GM12892 (cell line): ENCODE data around the gene HCN4.

Experiments
- DNase-seq: peaks from one replicate; pipeline ENCODE4 v3.0.0; 2011; ENCODE audit not compliant: insufficient read length
- FAIRE-seq: peaks from 2 replicates; lab custom pipeline; 2011; peaks lifted over from hg19 to GRCh38; lab: Jason Lieb, UNC
- POLR2A ChIP-seq: IDR thresholded peaks from 2 replicates; pipeline ENCODE4 v1.6.1; 2011; ENCODE audit warnings: low read depth, low read length, control low read depth
- POLR2AphosphoS5 ChIP-seq: IDR thresholded peaks from 2 replicates; pipeline ENCODE4 v1.6.1; 2011; ENCODE audit warnings: low read depth, low read length, control low read depth
- TAF1 ChIP-seq: IDR thresholded peaks from 2 replicates; pipeline ENCODE4 v1.6.1; 2011; ENCODE audit warnings: low read depth, mild to moderate bottlenecking, control low read depth, low read length, borderline replicate concordance

The HCN4 gene

DNA sequence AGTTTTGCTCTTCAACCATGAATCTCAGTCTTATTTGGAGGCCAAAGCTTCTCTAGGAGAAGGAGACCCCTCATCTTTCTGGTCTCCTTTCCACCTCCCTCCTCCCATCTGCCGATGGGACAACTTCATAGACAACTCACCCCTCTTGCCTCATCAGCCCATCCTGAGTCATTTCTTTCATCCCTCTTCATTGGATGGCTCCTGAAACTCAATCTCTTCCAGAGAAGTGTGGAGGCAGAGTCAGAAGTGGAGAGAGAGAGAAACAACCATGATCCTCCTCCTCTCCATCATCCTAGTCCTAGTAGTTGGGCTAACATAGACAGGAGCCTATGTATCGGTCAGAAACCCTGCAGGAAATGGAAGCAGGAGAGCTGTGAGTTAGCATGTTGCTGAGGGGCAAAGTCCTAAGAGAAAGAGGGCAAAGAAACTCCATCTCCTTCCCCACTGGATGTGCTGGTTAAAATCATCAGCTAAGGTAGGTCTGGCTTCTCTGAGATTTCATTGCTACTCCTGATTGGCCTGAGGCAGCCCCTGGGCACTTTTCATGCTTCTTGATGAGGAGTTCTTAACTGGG, 21.3 kb upstream of the HCN4 start:
- FAIRE-seq (no peak), DNase-seq (no peak)
- no peak for TF ChIP-seq POLR2A
- no peak for TF ChIP-seq TAF1
- TF ChIP-seq POLR2AphosphoS5 = no peak

DNA sequence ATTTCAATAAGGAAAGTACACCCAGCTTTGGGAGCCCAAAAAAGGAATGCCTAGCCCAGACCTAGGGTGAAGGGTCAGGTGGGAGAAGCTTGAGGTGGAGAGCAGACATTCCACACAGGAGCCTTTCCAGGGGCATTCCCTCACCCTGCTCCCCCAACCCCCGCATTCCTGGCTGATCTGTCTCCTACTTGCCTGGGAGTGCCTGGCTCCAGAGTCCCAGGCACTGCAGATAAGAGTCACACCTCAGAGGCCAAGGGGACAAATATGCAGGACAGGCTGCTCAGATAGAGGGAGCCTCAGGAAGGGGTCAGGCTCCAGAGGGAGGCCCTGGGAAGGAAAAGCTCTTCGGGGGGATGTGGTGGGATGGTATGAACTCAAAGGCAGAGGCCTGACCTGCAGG, 20.8 kb upstream of the HCN4 start:
- TF ChIP-seq TAF1 (no peak), POLR2A (no peak), POLR2AphosphoS5 (no peak)
- FAIRE-seq = no peak

DNA sequence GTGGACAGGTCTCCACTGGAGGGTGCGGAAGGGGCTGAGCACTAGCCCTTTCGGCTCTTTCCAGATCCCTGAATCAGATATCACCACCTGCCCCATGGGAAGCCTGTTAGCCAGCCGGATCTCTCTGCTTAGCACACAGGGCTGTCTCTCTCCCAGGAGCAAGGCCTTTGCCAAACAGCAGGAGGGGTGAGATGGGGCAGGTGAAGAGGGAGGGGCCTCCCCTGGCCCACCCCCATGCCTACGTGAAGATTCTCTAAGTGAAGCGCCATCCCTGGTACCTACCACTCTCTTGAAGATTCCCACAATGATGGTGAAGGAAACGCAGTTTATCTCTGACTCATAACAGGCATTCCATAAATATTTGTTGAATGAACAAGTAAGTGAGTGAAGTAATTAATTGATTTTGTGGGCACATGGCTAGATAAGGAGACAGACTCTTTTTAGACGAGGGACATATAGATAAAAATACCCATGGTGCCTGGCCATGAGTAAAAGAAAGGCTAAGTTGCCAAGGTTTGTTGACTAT, 19.6 kb upstream of the HCN4 start:
- no peak for TF ChIP-seq TAF1
- no peak for TF ChIP-seq POLR2A
- no peak for TF ChIP-seq POLR2AphosphoS5

More for the DNA sequence above, 20.8 kb upstream of the HCN4 start:
- DNase-seq = no peak

DNA sequence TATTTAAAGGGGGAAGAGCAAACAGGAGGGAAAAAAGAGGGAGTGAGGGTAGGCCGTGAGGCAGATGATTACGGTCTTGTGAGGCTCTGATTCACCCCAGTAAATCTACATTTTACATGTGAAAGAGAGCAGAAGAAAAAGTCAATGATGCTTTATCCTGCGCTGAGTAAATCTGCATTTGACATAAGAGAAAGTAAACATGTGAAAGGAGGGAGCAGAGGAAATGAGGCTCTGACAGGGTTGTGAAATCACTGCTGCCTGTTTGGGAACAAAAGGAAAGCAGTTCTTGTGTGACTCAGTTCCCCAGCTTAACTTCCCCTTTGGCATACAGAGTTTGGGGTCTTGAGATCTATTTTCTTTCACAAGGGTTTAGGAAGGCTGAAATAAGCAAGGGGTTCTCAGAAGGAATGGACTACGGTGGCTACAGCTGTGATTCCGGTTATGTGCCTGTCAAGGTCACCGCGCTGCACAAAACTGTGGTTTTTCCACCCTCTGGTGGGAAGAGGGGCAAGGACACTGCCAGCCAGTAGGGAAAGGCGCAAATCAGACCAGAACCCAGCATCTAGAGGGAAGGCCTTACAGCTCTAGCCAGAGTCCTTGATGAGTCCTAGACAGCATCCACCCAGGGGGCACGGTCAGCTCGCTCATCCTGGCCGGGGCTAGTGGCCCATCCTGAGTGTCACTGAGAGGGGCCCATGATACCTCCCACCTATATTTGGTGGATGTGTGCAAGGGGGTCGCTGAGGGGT, 18.9 kb upstream of the HCN4 start:
- no peak for TF ChIP-seq POLR2AphosphoS5
- no peak for TF ChIP-seq POLR2A
- TF ChIP-seq TAF1 = no peak
- FAIRE-seq (no peak), DNase-seq (no peak)

More for the DNA sequence above, 19.6 kb upstream of the HCN4 start:
- no peak for DNase-seq
- no peak for FAIRE-seq

DNA sequence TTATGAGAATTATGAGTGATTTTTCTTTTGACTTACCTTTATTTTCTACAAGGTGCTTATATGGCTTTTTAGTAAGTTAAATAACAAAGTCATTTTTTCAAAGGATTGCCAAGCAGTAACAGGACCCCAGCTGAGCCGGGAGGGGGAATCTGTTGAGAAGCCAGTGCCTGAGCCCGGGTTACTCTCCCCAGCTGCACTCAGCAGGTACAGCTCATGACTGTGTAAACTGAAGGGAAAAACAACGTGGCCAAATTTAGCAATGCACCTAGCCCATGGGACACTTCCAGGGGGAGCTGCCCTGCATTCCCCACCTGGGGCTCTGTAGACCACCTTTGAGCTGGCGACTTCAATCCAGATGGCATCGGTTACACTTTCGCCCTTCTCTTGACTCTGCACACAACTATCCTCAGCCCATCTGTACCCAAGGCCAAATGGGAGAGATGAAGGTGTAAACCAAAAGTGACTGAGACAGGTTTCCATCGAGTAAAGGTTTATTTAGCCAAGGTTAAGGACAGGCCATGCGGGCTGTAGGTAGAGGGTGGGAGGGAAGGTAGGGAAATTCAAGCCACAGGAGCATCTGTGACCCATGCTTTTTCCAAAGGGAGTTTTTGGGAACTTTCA, 18.2 kb upstream of the HCN4 start:
- TF ChIP-seq POLR2AphosphoS5 = no peak
- TF ChIP-seq TAF1 = no peak
- no peak for TF ChIP-seq POLR2A
- no peak for DNase-seq
- no peak for FAIRE-seq

DNA sequence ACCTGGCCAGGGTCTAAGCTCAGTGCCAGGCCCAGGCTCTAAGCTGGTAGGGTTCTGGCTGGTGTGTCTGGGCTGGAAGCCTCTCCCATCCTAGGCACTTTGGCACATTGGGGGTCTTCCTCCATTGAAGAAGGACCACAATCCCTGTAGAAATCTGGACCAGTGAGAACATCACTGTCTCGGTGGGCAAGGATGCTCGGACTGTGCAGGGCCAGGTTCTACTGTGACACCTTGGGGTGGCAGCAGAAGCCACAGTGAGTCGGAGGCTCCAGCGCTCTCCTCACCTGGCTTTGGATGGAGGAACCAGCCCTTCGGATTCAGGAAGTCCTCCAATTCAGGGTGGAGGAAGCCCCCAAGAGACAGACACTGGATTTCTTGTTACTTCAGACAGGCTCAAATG, 17.5 kb upstream of the HCN4 start:
- FAIRE-seq = no peak
- TF ChIP-seq TAF1 (no peak), POLR2AphosphoS5 (no peak), POLR2A (no peak)
- DNase-seq = no peak

DNA sequence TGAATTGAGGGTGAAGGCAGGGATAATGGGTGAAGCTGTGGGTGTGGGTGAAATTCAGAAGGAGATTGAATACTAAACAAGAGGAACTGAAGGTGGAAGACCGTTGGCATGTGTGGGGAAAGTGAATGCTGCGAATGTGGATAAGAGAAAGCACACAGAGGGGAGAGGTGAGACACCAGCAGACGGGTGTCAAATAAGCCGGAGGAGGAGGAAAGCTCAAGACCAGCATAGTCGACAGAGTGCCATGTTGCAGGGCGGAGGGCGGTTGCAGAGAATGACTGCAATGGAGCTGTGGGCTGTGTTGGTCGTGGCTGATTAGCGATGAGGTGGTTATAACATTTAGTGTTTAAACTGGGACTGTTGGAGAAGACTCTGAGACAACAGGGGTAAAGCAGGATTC, 16.4 kb upstream of the HCN4 start:
- DNase-seq (no peak), FAIRE-seq (no peak)
- TF ChIP-seq TAF1 (no peak), POLR2AphosphoS5 (no peak), POLR2A (no peak)

DNA sequence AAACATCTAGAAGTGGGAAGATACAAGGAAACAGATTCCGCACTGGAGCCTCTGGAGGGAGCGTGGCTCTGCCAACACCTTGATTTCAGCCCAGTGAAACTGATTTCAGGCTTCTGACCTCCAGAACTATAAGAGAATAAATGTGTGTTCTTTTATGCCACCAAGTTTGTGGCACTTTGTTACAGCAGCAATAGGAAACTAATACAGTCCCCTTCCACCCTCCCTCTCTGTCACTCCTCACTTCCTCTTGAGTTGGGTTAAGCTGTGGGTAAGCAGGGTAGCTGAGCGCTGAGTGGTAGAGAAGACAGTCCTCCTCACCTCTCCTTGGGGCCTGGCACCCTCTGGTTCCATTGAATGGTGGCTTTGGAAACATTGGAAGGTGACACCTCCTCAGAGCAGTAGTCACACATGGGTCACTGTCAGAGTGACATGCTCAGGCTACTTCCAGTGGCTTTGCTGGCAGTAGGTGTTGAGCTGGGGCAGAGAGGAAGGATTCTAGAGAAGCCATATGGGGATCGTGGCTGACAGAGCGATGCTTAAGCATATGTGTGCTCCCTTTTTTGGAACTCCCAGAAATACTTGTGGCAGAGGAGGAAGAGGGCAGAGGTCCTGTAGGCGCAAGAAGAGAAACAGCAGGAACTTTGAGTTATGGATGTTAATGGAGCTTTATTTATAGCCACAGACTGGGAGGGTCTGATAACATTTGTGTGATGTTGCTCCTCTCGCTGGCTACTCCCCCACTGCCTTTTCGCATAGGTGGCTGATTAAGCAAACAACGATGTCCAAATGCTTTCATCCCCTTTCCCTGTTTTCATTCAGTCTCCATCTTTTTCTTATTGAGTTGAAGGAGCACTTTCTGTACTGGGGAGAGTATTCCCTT, 14.8 kb upstream of the HCN4 start:
- DNase-seq = no peak
- no peak for FAIRE-seq
- TF ChIP-seq TAF1 (no peak), POLR2A (no peak), POLR2AphosphoS5 (no peak)

DNA sequence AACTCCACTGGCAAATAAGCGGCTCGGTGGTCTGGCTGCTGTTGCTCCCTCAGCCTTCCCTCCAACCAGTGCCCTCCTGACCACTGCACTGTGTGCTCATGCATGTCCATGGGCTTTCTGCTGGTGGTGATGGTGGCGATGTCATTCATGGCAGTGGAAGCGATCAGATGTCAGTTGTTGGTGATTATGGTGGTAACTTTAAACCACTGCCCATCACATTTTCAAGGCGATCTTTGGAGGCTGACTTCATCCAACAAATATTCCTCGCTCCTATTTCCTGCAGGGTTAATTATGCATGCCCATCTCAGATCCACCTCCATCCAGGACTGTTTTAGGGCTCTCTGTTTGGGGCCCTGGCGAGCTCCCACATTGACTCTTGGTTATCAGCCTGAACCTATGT, 13.4 kb upstream of the HCN4 start:
- no peak for FAIRE-seq
- TF ChIP-seq TAF1 (no peak), POLR2A (no peak), POLR2AphosphoS5 (no peak)
- DNase-seq = no peak

DNA sequence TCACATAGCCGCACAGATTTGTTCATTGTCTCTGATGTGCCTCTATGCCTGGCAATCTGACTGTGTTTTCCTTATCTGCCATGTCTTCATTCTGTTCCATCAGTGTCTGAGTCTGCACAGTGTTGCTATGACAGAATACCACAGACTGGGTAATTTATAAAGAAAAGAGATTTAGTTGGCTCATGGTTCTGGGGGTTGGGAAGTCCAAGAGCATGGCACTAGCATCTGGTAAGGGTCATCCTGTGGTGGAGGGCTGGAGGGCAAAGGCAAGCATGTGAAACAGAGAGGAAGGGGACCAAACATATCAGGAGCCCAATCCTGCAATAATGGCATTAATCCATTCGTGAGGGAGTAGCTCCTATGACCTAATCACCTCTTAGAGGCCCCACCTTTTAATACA, 11.9 kb upstream of the HCN4 start:
- TF ChIP-seq POLR2A (no peak), TAF1 (no peak), POLR2AphosphoS5 (no peak)
- no peak for FAIRE-seq
- DNase-seq = no peak

DNA sequence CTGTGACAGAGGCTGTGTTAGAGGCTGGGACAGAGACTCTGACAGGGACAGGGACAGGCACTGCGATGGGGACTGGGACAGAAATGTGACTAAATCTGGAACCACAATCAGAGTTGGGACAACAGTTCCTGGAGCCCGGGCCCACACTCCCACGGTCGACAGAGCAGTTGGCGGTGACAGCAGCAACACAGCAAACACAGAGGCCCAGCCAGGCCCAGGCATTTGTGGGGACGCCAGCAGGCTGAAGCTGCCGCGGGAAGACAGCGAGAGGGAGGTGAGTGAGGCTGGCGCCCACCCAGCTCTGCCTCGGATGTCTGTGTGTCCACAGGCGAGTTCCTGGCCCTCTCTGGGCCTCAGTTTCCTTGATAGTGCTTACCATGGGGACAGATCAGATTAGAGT, 9.3 kb upstream of the HCN4 start:
- TF ChIP-seq TAF1 (no peak), POLR2AphosphoS5 (no peak), POLR2A (no peak)
- FAIRE-seq (no peak), DNase-seq (no peak)
